Measurements from ENCODE around the gene GNAS. TPM values are rescaled to one million over a fixed set of nuclear protein-coding genes. Genes with fewer than 3 reads are reported as not detected.

Gene GNAS
- total RNA-seq, 3 donors from 2014 or later (not counting 1 experiment from before 2014, with no cell fraction given), result 530 to 823 (median 582) TPM

DNA sequence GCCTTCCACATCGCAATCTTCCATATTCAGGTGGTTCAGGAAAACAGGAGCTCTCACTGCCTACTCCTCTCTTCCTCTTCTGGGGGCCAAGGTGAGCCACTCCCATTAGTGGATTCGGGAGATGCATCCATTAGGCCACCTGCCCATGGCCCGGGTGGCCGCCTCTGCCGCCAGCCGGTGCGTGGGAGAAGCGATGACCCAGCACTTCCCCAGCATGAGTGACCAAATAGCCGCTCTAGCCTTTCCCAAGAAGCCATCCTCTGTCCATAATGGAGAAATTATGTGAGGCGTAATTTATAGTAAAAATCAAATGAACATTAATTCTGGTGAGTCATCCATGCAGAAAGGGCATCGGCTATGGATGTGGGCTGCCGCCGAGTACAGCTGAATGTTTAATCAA is 41.2 kb upstream of the GNAS start:
- H3K27ac ChIP-seq (ENCODE audit: low read length), result no peak overlapping the region
- H3K27me3 ChIP-seq (ENCODE audit: control insufficient read depth, insufficient read depth, low read length), result no peaks in the 10 kb centered on the region
- no peak for ATAC-seq
- DNase-seq, result no peak
- Mint-ChIP-seq H3K27ac (no peak overlapping the region), H3K9me3 (no peaks in the 10 kb centered on the region), H3K36me3 (no peaks in the 10 kb centered on the region), H3K4me1 (no peaks in the 10 kb centered on the region), H3K4me3 (no peak overlapping the region), H3K27me3 (ENCODE audit: low read depth in 2 of 2) (peaks cover 6 to 10% of the 10 kb centered on the region in 2 donors)
- H3K36me3 ChIP-seq (ENCODE audit: control insufficient read depth, insufficient read depth, low read length), result no peaks in the 10 kb centered on the region
- TF ChIP-seq, protein P1, sequence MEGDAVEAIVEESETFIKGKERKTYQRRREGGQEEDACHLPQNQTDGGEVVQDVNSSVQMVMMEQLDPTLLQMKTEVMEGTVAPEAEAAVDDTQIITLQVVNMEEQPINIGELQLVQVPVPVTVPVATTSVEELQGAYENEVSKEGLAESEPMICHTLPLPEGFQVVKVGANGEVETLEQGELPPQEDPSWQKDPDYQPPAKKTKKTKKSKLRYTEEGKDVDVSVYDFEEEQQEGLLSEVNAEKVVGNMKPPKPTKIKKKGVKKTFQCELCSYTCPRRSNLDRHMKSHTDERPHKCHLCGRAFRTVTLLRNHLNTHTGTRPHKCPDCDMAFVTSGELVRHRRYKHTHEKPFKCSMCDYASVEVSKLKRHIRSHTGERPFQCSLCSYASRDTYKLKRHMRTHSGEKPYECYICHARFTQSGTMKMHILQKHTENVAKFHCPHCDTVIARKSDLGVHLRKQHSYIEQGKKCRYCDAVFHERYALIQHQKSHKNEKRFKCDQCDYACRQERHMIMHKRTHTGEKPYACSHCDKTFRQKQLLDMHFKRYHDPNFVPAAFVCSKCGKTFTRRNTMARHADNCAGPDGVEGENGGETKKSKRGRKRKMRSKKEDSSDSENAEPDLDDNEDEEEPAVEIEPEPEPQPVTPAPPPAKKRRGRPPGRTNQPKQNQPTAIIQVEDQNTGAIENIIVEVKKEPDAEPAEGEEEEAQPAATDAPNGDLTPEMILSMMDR (IDR thresholded peaks at IDR 0.05), result no peak
- intact Hi-C loops (cut with micrococcal nuclease), result no loop called here
- H3K9me3 ChIP-seq (ENCODE audit: control insufficient read depth, insufficient read depth, low read length), result no peaks in the 10 kb centered on the region
- WGBS (ENCODE audit: insufficient coverage), result 94% methylated on average over 13 of the region's 13 CpGs
- no peaks in the 10 kb centered on the region for H3K4me1 ChIP-seq (ENCODE audit: control insufficient read depth, insufficient read depth, low read length)
- no peak overlapping the region for H3K4me3 ChIP-seq (ENCODE audit: low read length)

DNA sequence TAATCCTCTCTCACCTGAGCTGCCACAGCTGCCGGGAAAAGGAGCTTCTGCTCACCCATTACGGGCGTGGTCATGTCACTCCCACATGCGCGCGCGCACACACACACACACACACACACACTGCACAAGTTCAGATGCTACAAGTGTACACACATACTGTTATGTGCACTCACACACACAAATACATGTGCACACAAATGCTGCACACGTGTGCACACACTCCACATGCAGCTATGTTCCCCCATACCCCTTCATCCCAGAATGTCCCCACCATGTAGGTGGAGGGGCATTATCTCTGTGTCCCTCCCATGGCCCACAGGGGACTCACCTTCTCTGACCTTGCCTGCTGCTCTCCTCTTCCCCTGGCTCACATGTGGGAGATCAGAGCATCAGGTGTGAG is 39.1 kb upstream of the GNAS start:
- no peak for DNase-seq
- H3K4me3 ChIP-seq (ENCODE audit: low read length), result no peak overlapping the region
- ATAC-seq, result no peak
- TF ChIP-seq, protein P1 (IDR thresholded peaks at IDR 0.05), result no peak
- H3K27me3 Mint-ChIP-seq (ENCODE audit: low read depth in 2 of 2), result peaks cover 6 to 7% of the 10 kb centered on the region in 2 donors
- no peaks in the 10 kb centered on the region for H3K9me3 Mint-ChIP-seq
- no peaks in the 10 kb centered on the region for H3K36me3 ChIP-seq (ENCODE audit: control insufficient read depth, insufficient read depth, low read length)
- no peaks in the 10 kb centered on the region for H3K27me3 ChIP-seq (ENCODE audit: control insufficient read depth, insufficient read depth, low read length)
- no peak overlapping the region for H3K27ac Mint-ChIP-seq
- no peaks in the 10 kb centered on the region for H3K4me1 Mint-ChIP-seq
- H3K9me3 ChIP-seq (ENCODE audit: control insufficient read depth, insufficient read depth, low read length), result no peaks in the 10 kb centered on the region
- no peaks in the 10 kb centered on the region for H3K36me3 Mint-ChIP-seq
- intact Hi-C loops (cut with micrococcal nuclease), result no loop called here
- WGBS (ENCODE audit: insufficient coverage), result 88% methylated on average over 8 of the region's 8 CpGs
- H3K27ac ChIP-seq (ENCODE audit: low read length), result no peak overlapping the region
- H3K4me1 ChIP-seq (ENCODE audit: control insufficient read depth, insufficient read depth, low read length), result no peaks in the 10 kb centered on the region
- H3K4me3 Mint-ChIP-seq, result no peak overlapping the region

DNA sequence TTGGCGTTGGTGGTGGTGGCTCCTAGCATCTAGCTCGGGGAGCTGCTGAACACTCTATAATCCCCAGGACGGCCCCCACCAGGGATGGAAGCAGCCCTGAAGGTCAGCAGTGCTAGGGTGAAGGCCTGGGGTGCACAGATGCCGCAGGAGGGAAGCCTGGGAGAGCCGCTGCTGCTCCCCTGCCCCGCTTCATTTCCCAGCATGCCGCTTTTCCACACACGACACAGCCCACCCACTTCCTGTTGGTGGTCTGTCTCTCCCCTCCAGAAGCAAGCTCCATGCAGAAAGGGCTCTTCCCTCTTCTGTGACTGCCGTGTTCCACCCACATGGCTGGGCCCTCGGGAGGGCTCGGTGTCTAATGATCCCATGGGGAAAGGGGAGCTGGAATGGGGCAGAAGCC is 37.1 kb upstream of the GNAS start:
- Histone ChIP-seq H3K27me3 (ENCODE audit: control insufficient read depth, insufficient read depth, low read length) (no peaks in the 10 kb centered on the region), H3K4me3 (ENCODE audit: low read length) (no peak overlapping the region), H3K36me3 (ENCODE audit: control insufficient read depth, insufficient read depth, low read length) (no peaks in the 10 kb centered on the region), H3K27ac (ENCODE audit: low read length) (no peak overlapping the region), H3K4me1 (ENCODE audit: control insufficient read depth, insufficient read depth, low read length) (no peaks in the 10 kb centered on the region), H3K9me3 (ENCODE audit: control insufficient read depth, insufficient read depth, low read length) (no peaks in the 10 kb centered on the region)
- DNase-seq (no peak), ATAC-seq (no peak)
- Mint-ChIP-seq H3K36me3 (no peaks in the 10 kb centered on the region), H3K27ac (no peak overlapping the region), H3K9me3 (no peaks in the 10 kb centered on the region), H3K4me3 (no peak overlapping the region), H3K27me3 (ENCODE audit: low read depth in 2 of 2) (peaks cover 6 to 10% of the 10 kb centered on the region in 2 donors), H3K4me1 (no peaks in the 10 kb centered on the region)
- 47% methylated on average over 11 of the region's 11 CpGs for WGBS (ENCODE audit: insufficient coverage)
- intact Hi-C loops (cut with micrococcal nuclease), result no loop called here
- TF ChIP-seq, protein P1 (IDR thresholded peaks at IDR 0.05), result no peak

DNA sequence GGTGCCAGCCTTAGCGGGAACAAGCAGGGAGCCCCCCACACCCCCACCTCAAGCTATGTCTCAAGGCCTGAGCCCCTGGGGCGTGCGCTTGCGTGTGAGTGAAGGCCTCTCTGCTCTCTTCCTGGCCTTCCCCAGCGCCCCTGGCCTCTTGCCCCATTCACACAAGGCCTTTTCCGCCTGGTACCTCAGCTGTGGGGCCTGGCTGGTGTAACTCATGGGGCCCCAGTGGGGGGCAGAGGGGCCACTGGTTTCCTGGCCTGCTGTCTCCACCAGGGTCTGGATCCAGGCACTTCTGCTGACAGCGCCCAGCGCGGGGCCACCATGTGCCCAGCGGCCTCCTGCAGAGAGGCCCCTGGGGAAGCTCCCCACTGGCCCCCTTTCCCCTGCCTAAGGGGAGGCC is 36.5 kb upstream of the GNAS start:
- intact Hi-C loops (cut with micrococcal nuclease), result no loop called here
- Histone ChIP-seq H3K4me3 (ENCODE audit: low read length) (no peak overlapping the region), H3K4me1 (ENCODE audit: control insufficient read depth, insufficient read depth, low read length) (no peaks in the 10 kb centered on the region), H3K36me3 (ENCODE audit: control insufficient read depth, insufficient read depth, low read length) (no peaks in the 10 kb centered on the region), H3K27me3 (ENCODE audit: control insufficient read depth, insufficient read depth, low read length) (no peaks in the 10 kb centered on the region), H3K27ac (ENCODE audit: low read length) (no peak overlapping the region), H3K9me3 (ENCODE audit: control insufficient read depth, insufficient read depth, low read length) (no peaks in the 10 kb centered on the region)
- DNase-seq, result no peak
- Mint-ChIP-seq H3K4me1 (no peaks in the 10 kb centered on the region), H3K9me3 (no peaks in the 10 kb centered on the region), H3K4me3 (no peak overlapping the region), H3K36me3 (no peaks in the 10 kb centered on the region), H3K27me3 (ENCODE audit: low read depth in 2 of 2) (peaks cover 6 to 10% of the 10 kb centered on the region in 2 donors), H3K27ac (no peak overlapping the region)
- 88% methylated on average over 10 of the region's 10 CpGs for WGBS (ENCODE audit: insufficient coverage)
- ATAC-seq, result no peak
- TF ChIP-seq, protein P1 (IDR thresholded peaks at IDR 0.05), result no peak

Data from natural killer cell (primary cell).